Endometrial microvascular endothelial cells (primary cell): ENCODE data around the gene ATP9B. TPM values are rescaled to one million over a fixed set of nuclear protein-coding genes. Genes with fewer than 3 reads are reported as not detected.
"Not testable (repeated sequence)": the region's sequence is repeated elsewhere in the genome, so short reads cannot be mapped to it uniquely, and the experiment has no call there.

Experiments used
- in situ Hi-C: cut with HindIII; loops from 2 replicates; pipeline ENCODE4 v1.10.0; 2017; ENCODE audit warnings: low sequenced_read_pairs, low pct_unique_long_range_greater_than_20kb; ENCODE audit errors: inconsistent ontology term
- total RNA-seq: library from RNA; depleted of rRNA; stranded (reverse); fragments of >200 nt; gene quantifications from one replicate; pipeline ENCODE4 v1.2.3, GENCODE V29; 2015; ENCODE audit errors: inconsistent ontology term

Gene ATP9B
- total RNA-seq, 1 donor from 2014 or later, result 9.5 TPM

GRCh38 chr18:79117788-79118187 lies 48.6 kb downstream of the ATP9B start:
- in situ Hi-C loops, result no loop called here

GRCh38 chr18:79118797-79119196 lies 49.6 kb downstream of the ATP9B start:
- in situ Hi-C loops, result no loop called here

DNA sequence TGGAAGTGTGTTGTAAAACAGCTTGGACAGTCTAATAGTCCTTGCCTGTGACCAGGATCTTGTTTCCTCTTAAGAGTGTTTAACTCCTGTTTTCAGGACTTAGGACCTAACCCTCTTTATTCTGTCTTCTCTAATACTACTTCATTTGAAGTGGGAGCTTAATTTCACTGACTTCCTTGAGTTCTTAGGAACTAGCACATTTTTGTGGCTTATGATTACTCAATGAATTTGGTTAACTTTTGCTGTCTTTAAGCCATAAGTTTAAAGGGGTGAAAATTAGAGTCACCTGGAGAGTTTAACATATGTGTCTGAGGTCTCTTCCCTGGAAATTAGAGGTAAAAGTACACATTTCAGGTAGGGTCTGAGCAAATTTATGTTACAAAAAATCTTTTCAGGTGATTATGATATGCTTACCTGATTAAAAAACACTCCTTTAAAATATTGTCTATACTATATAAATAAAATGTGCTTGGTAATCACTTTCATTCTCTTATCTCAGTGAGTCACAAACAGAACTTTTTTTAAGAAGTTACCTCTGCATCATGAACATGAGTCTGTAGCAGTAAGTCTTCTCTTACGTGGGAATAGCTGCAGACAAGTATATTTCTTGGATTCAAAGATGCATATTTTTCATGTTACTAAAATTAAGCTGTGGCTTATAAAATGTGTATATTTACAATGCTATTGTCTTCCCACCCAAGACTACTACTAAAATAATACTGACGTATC lies 52.7 kb downstream of the ATP9B start:
- in situ Hi-C loops, result no loop called here

- in situ Hi-C loops, result no loop called here
Observed at GRCh38 chr18:79123948-79124347, 54.8 kb downstream of the ATP9B start.

DNA sequence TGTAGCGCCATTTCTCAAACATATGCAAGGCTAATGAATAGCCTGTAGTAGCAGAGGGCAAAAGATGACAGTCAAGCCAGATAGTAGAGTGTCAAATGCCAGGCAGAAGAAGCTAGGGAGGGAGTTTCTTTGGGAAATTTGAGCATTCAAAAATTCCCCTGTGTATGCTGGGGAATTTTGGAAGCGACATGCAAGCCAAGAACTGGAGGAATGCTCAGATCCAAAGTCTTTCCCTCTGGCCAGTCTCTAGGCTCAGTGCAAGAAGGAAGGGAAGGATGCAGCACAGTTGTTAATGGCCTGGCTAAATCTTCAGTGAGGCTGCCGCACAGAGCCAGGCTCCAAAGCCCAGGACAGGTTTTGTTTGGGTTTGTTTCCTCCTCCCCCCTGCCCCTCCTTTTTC lies 59.9 kb downstream of the ATP9B start:
- in situ Hi-C loops, result no loop called here

GRCh38 chr18:79133724-79134123 lies 64.5 kb downstream of the ATP9B start:
- in situ Hi-C loops, result no loop called here

- in situ Hi-C loops, result no loop called here
Observed at GRCh38 chr18:79135924-79136323, 66.7 kb downstream of the ATP9B start.

DNA sequence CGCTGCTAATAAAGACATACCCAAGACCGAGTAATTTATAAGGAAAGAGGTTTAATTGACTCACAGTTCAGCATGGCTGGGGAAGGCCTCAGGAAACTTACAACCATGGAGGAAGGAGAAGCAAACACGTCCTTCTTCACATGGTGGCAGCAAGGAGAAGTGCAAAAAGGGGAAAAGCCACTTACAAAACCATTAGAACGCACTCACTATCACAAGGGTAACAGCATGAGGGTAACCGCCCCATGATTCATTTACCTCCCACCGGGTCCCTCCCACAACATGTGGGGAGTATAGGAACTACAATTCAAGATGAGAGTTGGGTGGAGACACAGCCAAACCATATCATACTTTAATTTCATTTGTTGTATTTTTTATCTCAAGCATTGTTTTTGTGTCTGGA lies 67.5 kb downstream of the ATP9B start:
- in situ Hi-C loops, result no loop called here

GRCh38 chr18:79139206-79139605 lies 70.0 kb downstream of the ATP9B start:
- in situ Hi-C loops, result no loop called here

DNA sequence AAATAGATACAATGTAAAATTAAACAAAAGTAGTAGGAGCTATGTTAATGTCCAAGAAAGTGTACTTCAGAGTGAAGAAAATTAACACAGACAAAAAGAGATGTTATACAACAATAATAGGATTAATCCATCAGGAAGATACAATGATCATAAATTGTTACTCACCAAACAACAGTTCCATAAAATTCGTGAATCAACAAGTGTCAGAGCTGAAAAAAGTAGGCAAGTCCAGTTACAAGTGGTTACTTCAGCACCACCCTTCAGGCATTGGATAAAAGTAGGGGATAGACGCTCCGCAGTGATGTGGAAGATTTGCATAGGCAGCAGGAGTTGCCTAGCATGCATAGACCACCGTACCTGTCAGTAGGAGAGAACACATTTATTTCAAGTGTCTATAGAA lies 77.8 kb downstream of the ATP9B start:
- in situ Hi-C loops, result no loop called here

DNA sequence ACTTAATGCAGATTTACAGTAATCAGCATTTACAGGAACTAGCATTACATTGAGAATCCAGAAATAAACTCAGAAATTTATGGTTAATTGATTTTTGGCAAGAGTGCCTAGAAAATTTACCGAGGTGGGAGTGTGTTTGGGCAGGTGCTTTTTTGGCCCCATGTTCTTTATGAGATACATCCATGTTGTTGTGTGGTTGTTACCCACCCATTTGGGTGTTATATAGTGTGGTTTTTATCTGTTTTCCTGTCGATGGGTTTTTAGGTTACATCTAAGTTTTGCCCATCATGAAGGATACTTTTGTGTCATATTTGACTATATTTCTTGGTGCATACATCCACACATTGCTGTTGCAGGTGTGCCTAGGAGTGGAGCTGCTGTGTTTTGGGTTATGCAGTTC lies 82.0 kb downstream of the ATP9B start:
- in situ Hi-C loops, result no loop called here

DNA sequence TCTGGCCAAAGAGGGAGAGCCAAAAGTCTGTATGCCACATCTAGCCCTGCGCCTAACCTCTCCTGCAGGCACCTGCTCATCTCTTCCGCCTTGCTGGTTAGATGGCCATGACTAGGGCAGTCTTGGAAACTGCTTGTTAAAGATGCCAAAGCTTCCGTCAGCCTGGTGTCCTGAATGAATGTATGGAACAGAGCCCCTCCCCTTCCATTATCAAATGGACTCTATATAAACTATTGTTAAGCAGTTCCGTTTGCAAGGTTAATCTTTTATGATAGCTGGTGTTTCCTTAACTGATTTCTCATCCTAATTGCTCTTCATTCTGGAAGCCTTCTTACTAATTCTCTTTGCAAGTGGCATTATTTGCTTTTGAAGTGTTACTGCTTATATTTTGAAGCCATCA lies 87.1 kb downstream of the ATP9B start:
- in situ Hi-C loops, result no loop called here

DNA sequence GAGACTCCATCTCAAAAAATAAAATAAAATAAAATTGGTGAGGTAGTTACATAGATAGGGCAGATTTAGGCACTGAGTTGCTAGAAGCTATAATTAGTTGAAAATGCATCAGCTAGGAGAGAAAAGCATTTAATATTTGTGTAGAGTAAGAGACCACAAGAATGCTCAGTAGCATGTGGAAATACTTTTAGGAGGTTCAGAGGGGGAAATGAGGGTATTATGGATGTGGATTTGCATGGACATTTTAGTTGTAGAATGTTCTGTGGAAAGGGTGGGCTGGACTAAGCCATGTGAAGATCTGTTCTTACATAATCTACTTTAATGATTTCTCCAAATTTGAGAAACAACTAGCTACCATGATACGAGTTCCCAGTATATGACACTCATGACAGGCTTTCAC lies 95.5 kb downstream of the ATP9B start:
- in situ Hi-C loops, result no loop called here

DNA sequence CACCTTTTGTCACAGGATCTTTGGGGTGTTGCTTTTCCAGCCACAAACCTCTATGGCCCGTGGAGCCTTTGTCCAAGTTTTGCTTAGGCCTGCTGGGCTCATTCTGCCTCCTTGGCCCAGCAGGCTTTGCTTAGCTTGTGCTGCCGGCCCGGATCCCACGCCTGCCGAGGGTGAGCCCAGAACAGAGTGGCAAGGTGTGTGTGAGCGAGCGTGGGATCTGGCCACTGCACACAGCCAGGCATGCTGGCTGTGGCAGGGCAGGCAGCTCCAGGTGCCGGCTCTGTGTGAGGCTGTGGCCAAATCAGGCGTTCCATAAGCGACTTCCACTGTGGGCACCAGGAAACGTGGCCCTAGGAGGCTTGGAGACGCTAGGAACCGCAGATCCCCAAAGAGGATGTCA lies 97.5 kb downstream of the ATP9B start:
- in situ Hi-C loops, result no loop called here

DNA sequence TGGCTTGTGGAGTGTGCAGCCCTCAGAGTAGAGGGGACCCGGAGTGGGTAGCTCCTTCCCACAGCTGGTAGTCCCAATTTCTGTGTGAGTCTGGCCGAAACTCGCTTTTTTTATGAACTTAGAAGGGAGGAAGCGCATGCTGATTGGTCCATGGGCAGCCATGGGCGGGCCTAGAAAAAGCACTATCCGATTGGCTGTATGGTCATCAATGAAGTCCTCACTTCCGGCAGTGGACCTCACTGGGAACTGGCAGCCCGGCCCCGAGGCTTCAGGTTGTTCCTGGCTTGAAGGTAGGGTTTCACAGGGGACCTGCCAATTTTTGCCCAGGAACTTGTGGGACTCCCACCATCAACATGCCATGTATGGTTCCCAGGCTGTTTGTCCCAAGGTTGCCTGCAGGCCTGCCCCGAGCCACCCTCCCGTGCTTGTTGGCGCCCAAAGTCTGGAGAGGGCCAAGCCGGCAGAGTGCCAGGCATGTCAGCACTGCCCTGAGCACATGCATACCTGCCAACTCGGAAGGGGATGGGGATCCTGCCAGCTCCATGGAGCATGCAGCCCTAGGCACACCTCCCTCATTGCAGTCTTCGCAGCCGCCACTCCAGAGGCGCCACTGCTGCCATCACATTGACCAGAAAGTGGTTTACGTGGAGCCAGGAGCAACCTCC lies 98.5 kb downstream of the ATP9B start:
- in situ Hi-C loops, result no loop called here

DNA sequence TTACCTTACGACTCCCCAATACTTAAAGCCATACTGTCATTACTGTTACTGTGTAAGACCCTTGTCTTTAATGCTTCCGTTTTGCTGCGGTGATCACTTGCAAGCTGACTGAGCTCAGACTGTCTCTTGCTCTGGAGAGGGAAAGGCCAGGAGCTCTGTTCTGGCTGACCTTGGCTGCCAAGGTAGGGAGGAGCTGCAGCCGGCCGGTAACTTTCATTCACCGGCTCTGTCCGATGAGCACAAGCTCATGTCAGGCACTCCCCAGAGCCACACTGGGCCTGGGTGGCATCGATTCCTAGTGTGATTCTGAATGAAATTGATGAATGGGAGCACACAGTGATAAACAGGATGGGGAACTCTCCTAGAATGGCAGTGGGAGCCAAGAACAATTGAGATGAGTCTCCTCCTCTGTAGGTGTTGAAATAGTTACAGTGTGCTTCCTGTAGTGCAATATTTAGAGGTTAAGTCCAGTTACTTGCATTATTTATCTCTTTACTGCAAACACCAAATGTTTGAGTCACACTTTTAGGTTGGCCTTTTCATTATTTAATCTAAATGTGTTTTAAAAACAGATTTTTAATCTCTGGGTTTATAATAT lies 100.9 kb downstream of the ATP9B start:
- in situ Hi-C loops, result no loop called here

DNA sequence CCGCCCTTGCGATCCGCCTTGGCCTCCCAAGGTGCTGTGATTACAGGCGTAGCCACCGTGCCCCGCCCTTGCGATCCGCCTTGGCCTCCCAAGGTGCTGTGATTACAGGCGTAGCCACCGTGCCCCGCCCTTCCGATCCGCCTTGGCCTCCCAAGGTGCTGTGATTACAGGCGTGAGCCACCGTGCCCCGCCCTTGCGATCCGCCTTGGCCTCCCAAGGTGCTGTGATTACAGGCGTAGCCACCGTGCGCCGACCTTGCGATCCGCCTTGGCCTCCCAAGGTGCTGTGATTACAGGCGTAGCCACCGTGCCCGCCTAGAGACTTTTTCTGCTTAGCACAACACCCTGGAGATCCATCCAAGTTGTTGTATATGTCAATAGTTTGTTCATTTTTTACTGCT lies 103.1 kb downstream of the ATP9B start:
- in situ Hi-C loops, result not testable (repeated sequence)

DNA sequence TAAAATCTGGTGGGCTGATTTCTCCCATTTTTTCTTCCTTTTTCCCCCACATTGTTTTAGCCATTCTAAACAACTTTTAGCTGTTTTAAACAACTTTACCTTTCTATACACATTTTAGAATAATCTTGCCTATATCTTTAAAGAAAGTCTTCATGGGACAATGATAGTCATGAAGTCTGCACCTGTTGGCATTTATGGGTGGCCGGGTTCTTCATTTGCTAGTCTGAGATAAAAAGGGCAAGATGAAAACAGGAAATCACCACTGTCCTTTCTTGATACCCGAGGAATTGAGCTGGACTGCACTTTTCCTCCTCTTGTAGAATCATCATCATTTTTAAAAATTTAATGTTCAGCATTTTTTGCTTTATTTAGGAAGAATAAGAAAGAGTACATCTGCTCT lies 104.5 kb downstream of the ATP9B start:
- in situ Hi-C loops, result no loop called here

GRCh38 chr18:79178113-79178531 lies 108.9 kb downstream of the ATP9B start:
- in situ Hi-C loops, result no loop called here

GRCh38 chr18:79182047-79182713 lies 113.0 kb downstream of the ATP9B start:
- in situ Hi-C loops, result no loop called here
